CD4-positive, CD25-positive, alpha-beta regulatory T cell (primary cell): Measurements from ENCODE around the gene REXO1. TPM values are rescaled to one million over a fixed set of nuclear protein-coding genes. Genes with fewer than 3 reads are reported as not detected.
A peak's percentile ranks its signal among the peaks of the same experiment; 100 is the strongest.

Experiments used
- ATAC-seq, 2 donors: fragments of 150-1000 bp; cut with Tn5 transposase; one replicate each; pipeline ENCODE4 v1.10.0; 2021; ENCODE audit warnings: low read depth in 2 of 2, moderate number of reproducible peaks in 2 of 2, moderate library complexity in 1 of 2
- DNase-seq, 3 donors: peaks; one replicate each; pipeline versions ENCODE4 v3.0.0 to v3.0.0-alpha.2; 2012 to 2022; ENCODE audit warnings: mixed read lengths in 1 of 3
- H3K27ac ChIP-seq: one replicate; pipeline ENCODE4 v1.7.0; 2013; ENCODE audit warnings: mild to moderate bottlenecking, low read length; ENCODE audit not compliant: insufficient read depth, poor library complexity, severe bottlenecking
- H3K27me3 ChIP-seq: one replicate; pipeline ENCODE4 v1.7.0; 2013; ENCODE audit warnings: low read length; ENCODE audit not compliant: control insufficient read depth, insufficient read depth
- H3K36me3 ChIP-seq: one replicate; pipeline ENCODE4 v1.7.0; 2013; ENCODE audit warnings: mild to moderate bottlenecking, low read length, moderate library complexity; ENCODE audit not compliant: control insufficient read depth, insufficient read depth
- H3K4me1 ChIP-seq: 2 replicates; pipeline ENCODE4 v1.7.0; 2013; ENCODE audit warnings: mild to moderate bottlenecking, low read length; ENCODE audit not compliant: insufficient read depth, control insufficient read depth, poor library complexity, severe bottlenecking
- H3K4me3 ChIP-seq: one replicate; pipeline ENCODE4 v1.7.0; 2013; ENCODE audit warnings: low read depth, mild to moderate bottlenecking, low read length, moderate library complexity
- H3K9me3 ChIP-seq, 2 experiments: 1 replicate in 1 of 2; 2 replicates in 1 of 2; pipeline ENCODE4 v1.7.0; 2013; ENCODE audit warnings: low read length in 2 of 2, mild to moderate bottlenecking in 1 of 2, moderate library complexity in 1 of 2; ENCODE audit not compliant: control insufficient read depth in 2 of 2
- H3K27ac Mint-ChIP-seq, 3 donors: one replicate each; pipeline ENCODE4 v1.8.0; 2020 to 2022; ENCODE audit warnings: mild to moderate bottlenecking in 3 of 3, mixed read lengths in 3 of 3, moderate library complexity in 2 of 3
- H3K27me3 Mint-ChIP-seq: one replicate; pipeline ENCODE4 v1.8.0; 2022; ENCODE audit warnings: mild to moderate bottlenecking, mixed read lengths
- H3K36me3 Mint-ChIP-seq: one replicate; pipeline ENCODE4 v1.8.0; 2020; ENCODE audit warnings: mixed read lengths
- H3K4me1 Mint-ChIP-seq, 4 donors: one replicate each; pipeline ENCODE4 v1.8.0; 2020 to 2022; ENCODE audit warnings: mixed read lengths in 4 of 4, mild to moderate bottlenecking in 1 of 4
- H3K4me3 Mint-ChIP-seq, 4 donors: one replicate each; pipeline ENCODE4 v1.8.0; 2020 to 2022; ENCODE audit warnings: mild to moderate bottlenecking in 4 of 4, mixed read lengths in 4 of 4, moderate library complexity in 3 of 4
- H3K9me3 Mint-ChIP-seq, 7 donors: one replicate each; pipeline ENCODE4 v1.8.0; 2020 to 2022; ENCODE audit warnings: mixed read lengths in 7 of 7, mild to moderate bottlenecking in 3 of 7, moderate library complexity in 2 of 7
- polyA plus RNA-seq, 4 donors: library from polyadenylated mRNA; unstranded; fragments of 300-500 nt; fragmentation: Illumina TruSeq; gene quantifications; one replicate each; pipeline ENCODE4 v1.2.3, GENCODE V29; 2021
- total RNA-seq: library from RNA; stranded (reverse); gene quantifications from one replicate; pipeline ENCODE4 v1.2.3, GENCODE V29; 2022

Gene REXO1
- total and polyA plus RNA-seq, 5 donors from 2014 or later, result 2.5 to 103 (median 3.7) TPM

GRCh38 chr19:1791879-1792278 lies 56.4 kb downstream of the REXO1 start:
- Histone ChIP-seq H3K36me3 (no peaks in the 10 kb centered on the region), H3K27ac (no peak overlapping the region), H3K27me3 (no peaks in the 10 kb centered on the region), H3K9me3 (no peaks in the 10 kb centered on the region), H3K4me1 (peaks cover 10% of the 10 kb centered on the region), H3K4me3 (no peak overlapping the region)
- no peaks in the 10 kb centered on the region for H3K9me3 Mint-ChIP-seq
- no peak for ATAC-seq
- no peaks in the 10 kb centered on the region for H3K4me1 Mint-ChIP-seq
- no peak for DNase-seq
- peaks cover 17% of the 10 kb centered on the region for H3K27me3 Mint-ChIP-seq
- H3K4me3 Mint-ChIP-seq, result no peak overlapping the region
- H3K36me3 Mint-ChIP-seq, result no peaks in the 10 kb centered on the region
- H3K27ac Mint-ChIP-seq, result no peak overlapping the region

GRCh38 chr19:1790054-1790792 lies 58.1 kb downstream of the REXO1 start:
- no peaks in the 10 kb centered on the region for H3K9me3 ChIP-seq
- H3K27me3 ChIP-seq, result no peaks in the 10 kb centered on the region
- H3K27ac Mint-ChIP-seq, result no peak overlapping the region
- no peaks in the 10 kb centered on the region for H3K4me1 Mint-ChIP-seq
- H3K4me1 ChIP-seq, result peaks cover 3% of the 10 kb centered on the region
- H3K36me3 ChIP-seq, result no peaks in the 10 kb centered on the region
- H3K36me3 Mint-ChIP-seq, result no peaks in the 10 kb centered on the region
- no peak overlapping the region for H3K4me3 Mint-ChIP-seq
- peaks cover 17% of the 10 kb centered on the region for H3K27me3 Mint-ChIP-seq
- H3K4me3 ChIP-seq, result no peak overlapping the region
- ATAC-seq (no peak), DNase-seq (no peak)
- no peak overlapping the region for H3K27ac ChIP-seq
- H3K9me3 Mint-ChIP-seq, result no peaks in the 10 kb centered on the region

- Histone ChIP-seq H3K27ac (no peak overlapping the region), H3K27me3 (no peaks in the 10 kb centered on the region), H3K4me3 (no peak overlapping the region), H3K9me3 (no peaks in the 10 kb centered on the region), H3K36me3 (no peaks in the 10 kb centered on the region), H3K4me1 (peaks cover 3% of the 10 kb centered on the region)
- DNase-seq (no peak), ATAC-seq (no peak)
- H3K9me3 Mint-ChIP-seq, result no peaks in the 10 kb centered on the region
- H3K27me3 Mint-ChIP-seq, result peaks cover 17% of the 10 kb centered on the region
- no peak overlapping the region for H3K4me3 Mint-ChIP-seq
- H3K27ac Mint-ChIP-seq, result no peak overlapping the region
- H3K36me3 Mint-ChIP-seq, result no peaks in the 10 kb centered on the region
- H3K4me1 Mint-ChIP-seq, result no peaks in the 10 kb centered on the region
These were observed 58.8 kb downstream of the REXO1 start for GRCh38 chr19:1789261-1790041.

- H3K9me3 ChIP-seq, result peaks cover 0 to 2% of the 10 kb centered on the region in 2 experiments
- no peaks in the 10 kb centered on the region for H3K36me3 ChIP-seq
- H3K36me3 Mint-ChIP-seq, result no peaks in the 10 kb centered on the region
- H3K4me1 Mint-ChIP-seq, result no peaks in the 10 kb centered on the region
- no peak overlapping the region for H3K4me3 ChIP-seq
- no peaks in the 10 kb centered on the region for H3K27me3 ChIP-seq
- H3K4me1 ChIP-seq, result peaks cover 3% of the 10 kb centered on the region
- ATAC-seq (no peak), DNase-seq (no peak)
- peaks cover 0 to 3% (median 0%) of the 10 kb centered on the region in 7 donors for H3K9me3 Mint-ChIP-seq
- H3K27ac Mint-ChIP-seq, result no peak overlapping the region
- H3K4me3 Mint-ChIP-seq, result peak overlapping the region in 1 of 4 donors; percentile 32
- peaks cover 19% of the 10 kb centered on the region for H3K27me3 Mint-ChIP-seq
- no peak overlapping the region for H3K27ac ChIP-seq
These were observed 61.2 kb downstream of the REXO1 start for GRCh38 chr19:1787116-1787515.

GRCh38 chr19:1786668-1787067 lies 61.6 kb downstream of the REXO1 start:
- Histone ChIP-seq H3K4me1 (peaks cover 3% of the 10 kb centered on the region), H3K27me3 (no peaks in the 10 kb centered on the region), H3K27ac (no peak overlapping the region), H3K9me3 (peaks cover under 1 to 7% of the 10 kb centered on the region in 2 experiments), H3K36me3 (no peaks in the 10 kb centered on the region), H3K4me3 (no peak overlapping the region)
- Mint-ChIP-seq H3K27me3 (peaks cover 19% of the 10 kb centered on the region), H3K36me3 (no peaks in the 10 kb centered on the region), H3K4me3 (no peak overlapping the region), H3K27ac (no peak overlapping the region), H3K9me3 (peaks cover 0 to 3% (median 0%) of the 10 kb centered on the region in 7 donors), H3K4me1 (no peaks in the 10 kb centered on the region)
- DNase-seq, result no peak
- no peak for ATAC-seq

GRCh38 chr19:1785310-1785709 lies 63.0 kb downstream of the REXO1 start:
- no peaks in the 10 kb centered on the region for H3K36me3 ChIP-seq
- H3K27me3 ChIP-seq, result no peaks in the 10 kb centered on the region
- Mint-ChIP-seq H3K4me1 (no peaks in the 10 kb centered on the region), H3K36me3 (no peaks in the 10 kb centered on the region), H3K9me3 (peaks cover 0 to 10% (median 0%) of the 10 kb centered on the region in 7 donors), H3K27me3 (peaks cover 25% of the 10 kb centered on the region), H3K27ac (no peak overlapping the region), H3K4me3 (no peak overlapping the region)
- H3K4me1 ChIP-seq, result peaks cover 3% of the 10 kb centered on the region
- no peak overlapping the region for H3K4me3 ChIP-seq
- H3K27ac ChIP-seq, result no peak overlapping the region
- DNase-seq (no peak), ATAC-seq (no peak)
- peaks cover 3 to 9% of the 10 kb centered on the region in 2 experiments for H3K9me3 ChIP-seq

GRCh38 chr19:1783874-1784273 lies 64.4 kb downstream of the REXO1 start:
- H3K27ac ChIP-seq, result no peak overlapping the region
- DNase-seq (no peak), ATAC-seq (no peak)
- Mint-ChIP-seq H3K27me3 (peaks cover 35% of the 10 kb centered on the region), H3K4me1 (peaks cover 0 to 3% (median 0%) of the 10 kb centered on the region in 4 donors), H3K9me3 (peaks cover 0 to 10% (median 0%) of the 10 kb centered on the region in 7 donors), H3K36me3 (peaks cover 4% of the 10 kb centered on the region), H3K27ac (no peak overlapping the region), H3K4me3 (no peak overlapping the region)
- no peak overlapping the region for H3K4me3 ChIP-seq
- peaks cover 3 to 9% of the 10 kb centered on the region in 2 experiments for H3K9me3 ChIP-seq
- H3K36me3 ChIP-seq, result no peaks in the 10 kb centered on the region
- peaks cover 4% of the 10 kb centered on the region for H3K27me3 ChIP-seq
- H3K4me1 ChIP-seq, result no peaks in the 10 kb centered on the region
